Neuron (in vitro differentiated cells): ENCODE measurements around the gene DOP1B.

Experiments
- H2AFZ ChIP-seq: one replicate; pipeline ENCODE4 v1.6.1; 2013; ENCODE audit warnings: low read depth, mild to moderate bottlenecking, inconsistent platforms, low read length, moderate library complexity
- H3K27me3 ChIP-seq: one replicate; pipeline ENCODE4 v1.6.1; 2013; ENCODE audit warnings: low read length; ENCODE audit not compliant: insufficient read depth
- H3K36me3 ChIP-seq: one replicate; pipeline ENCODE4 v1.6.1; 2013; ENCODE audit warnings: low read length; ENCODE audit not compliant: insufficient read depth
- H3K4me1 ChIP-seq: one replicate; pipeline ENCODE4 v1.6.1; 2013; ENCODE audit warnings: low read length; ENCODE audit not compliant: insufficient read depth
- H3K4me3 ChIP-seq: 2 replicates; pipeline ENCODE4 v1.5.1; 2013; ENCODE audit warnings: mild to moderate bottlenecking, low read length, moderate library complexity
- H3K9me3 ChIP-seq: one replicate; pipeline ENCODE4 v1.6.1; 2013; ENCODE audit warnings: low read length

The DOP1B gene

GRCh38 chr21:36205962-36206361, 49.3 kb downstream of the DOP1B start:
- H3K27me3 ChIP-seq = no peaks in the 10 kb centered on the region
- H3K4me3 ChIP-seq = no peak overlapping the region
- no peak overlapping the region for H2AFZ ChIP-seq
- H3K4me1 ChIP-seq = no peaks in the 10 kb centered on the region
- H3K36me3 ChIP-seq = peaks cover 15% of the 10 kb centered on the region
- H3K9me3 ChIP-seq = no peaks in the 10 kb centered on the region
